Measurements from ENCODE around the gene TRPC3.

The TRPC3 gene

GRCh38 chr4:121869841-121870822, 81.7 kb downstream of the TRPC3 start, which contains the start of gene BBS7:
BBS7 (minus strand) TSS chr4:121870474; CDS start chr4:121870313, 161 bp downstream.
- peak; percentile 96 for DNase-seq

DNA sequence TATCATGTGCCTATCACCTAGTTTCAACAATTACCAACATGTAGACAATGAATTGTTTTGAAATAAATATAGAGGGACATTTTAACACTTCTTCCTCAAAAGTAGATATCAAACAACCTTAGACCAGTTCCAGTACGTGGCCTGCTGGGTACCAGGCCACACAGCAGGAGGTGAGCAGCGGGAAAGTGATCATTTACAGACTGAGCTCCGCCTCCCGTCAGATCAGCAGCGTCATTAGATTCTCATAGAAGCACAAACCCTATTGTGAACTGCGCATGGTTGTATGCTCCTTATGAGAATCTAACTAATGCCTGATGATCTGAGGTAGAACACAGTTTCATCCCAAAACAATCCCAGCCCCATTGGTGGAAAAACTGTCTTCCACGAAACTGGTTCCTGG, 88.1 kb downstream of the TRPC3 start:
- no peak for DNase-seq

DNA sequence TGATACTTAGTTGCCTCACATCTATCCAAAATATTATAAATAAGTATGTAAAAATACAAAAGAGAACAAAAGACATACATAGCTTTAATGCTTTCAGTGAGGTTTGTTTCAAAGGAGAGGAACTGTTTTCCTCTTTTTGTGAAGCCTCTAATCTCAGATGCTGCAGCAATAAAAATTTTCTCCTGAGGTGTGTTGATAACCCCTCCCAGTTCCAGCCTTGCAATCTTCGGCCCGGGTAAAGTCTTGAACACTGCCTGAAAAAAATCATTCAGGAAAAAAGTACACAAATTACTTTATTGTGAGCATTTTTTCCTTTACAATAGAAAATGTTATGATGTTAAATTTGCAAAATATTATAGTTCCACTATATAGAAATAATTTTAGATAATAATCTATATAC, 90.4 kb downstream of the TRPC3 start:
- DNase-seq, result no peak

DNA sequence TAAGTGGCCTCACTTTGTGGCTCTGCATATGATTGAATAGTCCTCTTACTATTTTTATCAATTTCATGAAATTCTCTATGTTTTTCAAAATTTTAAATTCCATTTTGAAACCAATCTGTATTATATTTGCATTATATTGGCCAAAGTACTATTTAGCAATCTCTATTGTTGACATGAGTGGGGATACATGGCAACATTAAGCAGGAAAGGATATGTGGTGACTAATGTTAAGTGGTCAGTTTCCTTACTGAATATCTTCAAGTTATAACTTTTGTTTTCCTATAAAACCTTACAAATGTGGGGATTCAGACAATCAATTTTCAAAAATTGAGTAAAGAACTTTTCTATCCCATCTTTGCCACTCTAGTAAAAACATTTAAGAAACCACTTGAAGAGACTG, 91.7 kb downstream of the TRPC3 start:
- no peak for DNase-seq

- no peak for DNase-seq
Measured at GRCh38 chr4:121851354-121851753, 100.5 kb downstream of the TRPC3 start.

- no peak for DNase-seq
Measured at GRCh38 chr4:121846662-121847061, 105.2 kb downstream of the TRPC3 start.

DNA sequence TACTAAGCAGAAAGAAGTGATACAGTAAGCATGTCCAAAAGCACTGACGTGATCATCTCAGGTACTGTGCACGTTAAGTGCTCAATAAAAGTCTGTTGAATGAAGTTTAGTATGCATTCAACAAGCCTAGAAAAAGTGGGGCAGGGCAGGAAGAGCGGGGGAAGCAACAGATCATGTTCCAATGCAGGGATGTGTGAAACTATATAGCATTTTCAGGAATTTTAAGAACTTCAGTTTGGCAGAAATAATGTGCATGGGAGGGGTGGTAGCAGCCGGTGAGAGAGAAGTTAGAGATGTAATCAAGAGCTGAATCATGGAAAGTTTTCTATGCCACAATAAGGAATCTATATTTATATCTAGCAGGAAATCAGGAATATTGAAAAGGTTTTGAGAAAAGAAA, 109.0 kb downstream of the TRPC3 start:
- no peak for DNase-seq

DNA sequence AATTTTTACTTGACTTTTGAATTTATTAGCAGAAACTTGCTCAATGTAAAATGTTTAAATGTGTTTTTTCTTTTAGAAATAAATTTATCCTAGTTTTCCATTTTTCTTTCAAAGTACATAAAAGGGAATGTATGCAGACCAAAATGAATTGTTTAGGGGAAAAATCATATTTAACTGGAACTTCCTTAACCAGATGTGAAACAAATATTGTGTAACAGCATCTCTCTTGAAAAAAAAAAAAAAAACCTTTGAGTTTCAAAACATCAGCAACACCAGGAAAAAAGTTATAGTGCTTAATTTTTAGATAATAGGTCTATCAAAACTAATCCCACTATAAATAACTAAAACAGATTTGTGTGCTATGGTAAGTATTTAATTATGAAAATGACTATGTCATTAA, 113.7 kb downstream of the TRPC3 start:
- no peak for DNase-seq

DNA sequence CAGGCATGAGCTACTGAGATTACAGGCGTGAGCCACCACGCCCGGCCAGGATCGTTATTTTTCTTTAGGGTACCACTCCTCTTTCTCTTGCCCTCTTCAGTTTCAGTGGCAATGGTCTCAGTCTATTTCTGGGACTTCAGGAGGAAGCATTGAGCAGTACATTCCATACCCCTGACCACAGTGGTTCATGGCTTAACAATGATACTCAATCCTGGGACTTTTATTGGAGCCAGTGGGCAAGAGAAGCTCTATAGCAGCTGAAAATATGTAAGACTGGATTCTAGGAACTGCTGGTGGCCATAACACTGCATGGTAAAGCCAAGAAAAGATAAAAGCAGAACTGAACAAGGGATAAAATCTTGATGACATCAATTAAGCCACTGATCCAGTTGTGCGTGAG, 122.3 kb downstream of the TRPC3 start:
- no peak for DNase-seq
